ENCODE data around the gene ZBTB16. TPM values are rescaled to one million over a fixed set of nuclear protein-coding genes. Genes with fewer than 3 reads are reported as not detected.

ZBTB16 gene
- polyA plus RNA-seq, 1 donor (not counting 4 experiments of a cell fraction or from before 2014, with no cell fraction given), result 0.18 TPM

DNA sequence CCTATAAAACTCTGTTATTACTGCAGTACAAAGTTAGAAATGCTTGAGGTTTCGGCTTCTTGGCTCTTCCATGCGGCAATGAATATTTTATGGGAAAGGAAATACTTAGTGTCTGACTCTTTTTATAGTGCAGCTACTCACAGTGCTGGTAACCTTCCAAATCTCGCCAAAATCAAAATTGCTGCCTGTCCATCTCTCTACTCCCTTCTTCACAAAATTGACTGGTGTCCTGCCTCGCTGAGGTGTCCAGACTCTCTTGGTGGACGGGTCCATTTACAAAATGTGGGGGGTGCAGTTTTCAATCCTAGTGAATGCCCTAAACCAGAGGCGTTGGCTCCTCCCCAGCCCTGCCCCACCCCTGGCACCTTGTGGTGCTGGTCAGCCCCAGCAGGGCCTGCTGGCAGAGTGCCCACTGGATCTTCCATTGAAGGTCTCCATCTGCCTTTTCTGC is 73.5 kb downstream of the ZBTB16 start:
- no peaks in the 10 kb centered on the region for H3K79me2 ChIP-seq (ENCODE audit: control insufficient read depth, insufficient read depth, low read length)
- dilution Hi-C loops (cut with MboI; ENCODE audit: extremely low pct_ligation_motif_present, low sequenced_read_pairs), result no loop called here
- no peak overlapping the region for H3K4me2 ChIP-seq (ENCODE audit: control insufficient read depth, extremely low read depth, insufficient read depth, low read depth, low read length)
- H3K27ac ChIP-seq (ENCODE audit: control insufficient read depth, insufficient read depth, low read length), result no peak overlapping the region
- no peaks in the 10 kb centered on the region for H3K9me1 ChIP-seq (ENCODE audit: control insufficient read depth, extremely low read depth, insufficient read depth, low read length)
- H3K4me3 ChIP-seq (ENCODE audit: control insufficient read depth in 2 of 3, extremely low read depth in 1 of 3, insufficient read depth in 2 of 3, low read depth in 1 of 3, low read length in 3 of 3), result no peak overlapping the region
- H3K36me3 ChIP-seq (ENCODE audit: control insufficient read depth in 2 of 2, extremely low read depth in 1 of 2, insufficient read depth in 2 of 2, low read length in 2 of 2), result no peaks in the 10 kb centered on the region
- TF ChIP-seq, protein P1, sequence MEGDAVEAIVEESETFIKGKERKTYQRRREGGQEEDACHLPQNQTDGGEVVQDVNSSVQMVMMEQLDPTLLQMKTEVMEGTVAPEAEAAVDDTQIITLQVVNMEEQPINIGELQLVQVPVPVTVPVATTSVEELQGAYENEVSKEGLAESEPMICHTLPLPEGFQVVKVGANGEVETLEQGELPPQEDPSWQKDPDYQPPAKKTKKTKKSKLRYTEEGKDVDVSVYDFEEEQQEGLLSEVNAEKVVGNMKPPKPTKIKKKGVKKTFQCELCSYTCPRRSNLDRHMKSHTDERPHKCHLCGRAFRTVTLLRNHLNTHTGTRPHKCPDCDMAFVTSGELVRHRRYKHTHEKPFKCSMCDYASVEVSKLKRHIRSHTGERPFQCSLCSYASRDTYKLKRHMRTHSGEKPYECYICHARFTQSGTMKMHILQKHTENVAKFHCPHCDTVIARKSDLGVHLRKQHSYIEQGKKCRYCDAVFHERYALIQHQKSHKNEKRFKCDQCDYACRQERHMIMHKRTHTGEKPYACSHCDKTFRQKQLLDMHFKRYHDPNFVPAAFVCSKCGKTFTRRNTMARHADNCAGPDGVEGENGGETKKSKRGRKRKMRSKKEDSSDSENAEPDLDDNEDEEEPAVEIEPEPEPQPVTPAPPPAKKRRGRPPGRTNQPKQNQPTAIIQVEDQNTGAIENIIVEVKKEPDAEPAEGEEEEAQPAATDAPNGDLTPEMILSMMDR (optimal IDR thresholded peaks at IDR 0.05 in 1 of 3, IDR thresholded peaks at IDR 0.05 in 1 of 3, conservative IDR thresholded peaks at IDR 0.05 in 1 of 3; ENCODE audit: extremely low read depth in 1 of 3, insufficient read depth in 2 of 3, low read length in 3 of 3), result no peak
- no peak for TF ChIP-seq EZH2 (IDR thresholded peaks at IDR 0.05; ENCODE audit: low read length)
- DNase-seq (ENCODE audit: low read depth, low spot score) (no peak), FAIRE-seq (no peak)
- no peaks in the 10 kb centered on the region for H4K20me1 ChIP-seq (ENCODE audit: control insufficient read depth, extremely low read depth, insufficient read depth, low read length)
- H3K4me1 ChIP-seq (ENCODE audit: control insufficient read depth, extremely low read depth, insufficient read depth, low read length), result no peaks in the 10 kb centered on the region
- no peak overlapping the region for H3K9ac ChIP-seq (ENCODE audit: control insufficient read depth, extremely low read depth, insufficient read depth, low read length)
- H3K27me3 ChIP-seq (ENCODE audit: control insufficient read depth, extremely low read depth, insufficient read depth, low read length), result peaks cover 30% of the 10 kb centered on the region
- no peak overlapping the region for H2AFZ ChIP-seq (ENCODE audit: control insufficient read depth, low read length)
- H3K9me3 ChIP-seq (ENCODE audit: control insufficient read depth, low read depth, low read length), result no peaks in the 10 kb centered on the region

DNA sequence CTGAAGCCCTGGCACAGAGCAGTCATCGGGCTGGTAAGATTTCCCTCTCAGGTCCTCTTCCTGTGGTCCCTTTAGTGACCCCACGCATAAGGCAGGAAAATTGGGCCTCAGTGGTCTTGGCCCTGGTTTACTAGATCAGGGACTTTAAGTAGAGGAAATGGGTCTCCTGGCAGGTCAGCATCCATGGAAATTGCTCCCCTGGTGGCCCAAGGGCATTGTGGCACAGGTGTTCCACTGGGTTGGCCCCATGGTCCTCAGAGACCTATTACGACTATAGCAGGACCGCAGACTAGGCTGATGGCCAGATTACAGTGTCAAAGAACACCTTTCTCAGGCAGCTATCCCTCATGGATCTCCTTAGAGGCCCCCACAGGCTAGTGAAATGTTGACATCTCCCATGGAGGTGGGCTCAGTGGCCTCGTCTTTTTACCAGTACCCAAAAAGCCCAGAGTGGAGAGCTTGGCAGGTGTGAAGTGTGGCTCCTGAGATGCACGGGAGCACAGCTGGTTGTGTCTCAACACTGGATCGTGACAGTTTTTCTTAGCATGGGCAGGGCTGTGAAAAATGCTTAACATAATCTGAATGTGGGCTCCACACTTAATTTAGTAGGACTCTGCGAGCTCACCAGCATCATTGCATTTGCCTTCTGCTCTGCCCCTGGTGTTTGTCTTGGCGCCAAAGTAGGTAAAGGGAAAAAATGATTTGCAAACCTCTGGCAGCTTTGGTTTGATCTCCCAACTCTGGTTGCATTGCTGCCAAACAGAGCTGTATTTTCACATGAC is 74.2 kb downstream of the ZBTB16 start:
- Histone ChIP-seq H3K79me2 (ENCODE audit: control insufficient read depth, insufficient read depth, low read length) (no peaks in the 10 kb centered on the region), H2AFZ (ENCODE audit: control insufficient read depth, low read length) (no peak overlapping the region), H3K9me3 (ENCODE audit: control insufficient read depth, low read depth, low read length) (no peaks in the 10 kb centered on the region), H3K4me1 (ENCODE audit: control insufficient read depth, extremely low read depth, insufficient read depth, low read length) (no peaks in the 10 kb centered on the region), H3K4me3 (ENCODE audit: control insufficient read depth in 2 of 3, extremely low read depth in 1 of 3, insufficient read depth in 2 of 3, low read depth in 1 of 3, low read length in 3 of 3) (no peak overlapping the region), H3K9ac (ENCODE audit: control insufficient read depth, extremely low read depth, insufficient read depth, low read length) (no peak overlapping the region), H3K27me3 (ENCODE audit: control insufficient read depth, extremely low read depth, insufficient read depth, low read length) (peaks cover 28% of the 10 kb centered on the region), H3K4me2 (ENCODE audit: control insufficient read depth, extremely low read depth, insufficient read depth, low read depth, low read length) (no peak overlapping the region), H4K20me1 (ENCODE audit: control insufficient read depth, extremely low read depth, insufficient read depth, low read length) (no peaks in the 10 kb centered on the region), H3K27ac (ENCODE audit: control insufficient read depth, insufficient read depth, low read length) (no peak overlapping the region), H3K9me1 (ENCODE audit: control insufficient read depth, extremely low read depth, insufficient read depth, low read length) (no peaks in the 10 kb centered on the region), H3K36me3 (ENCODE audit: control insufficient read depth in 2 of 2, extremely low read depth in 1 of 2, insufficient read depth in 2 of 2, low read length in 2 of 2) (no peaks in the 10 kb centered on the region)
- TF ChIP-seq, protein P1 (optimal IDR thresholded peaks at IDR 0.05 in 1 of 3, IDR thresholded peaks at IDR 0.05 in 1 of 3, conservative IDR thresholded peaks at IDR 0.05 in 1 of 3; ENCODE audit: extremely low read depth in 1 of 3, insufficient read depth in 2 of 3, low read length in 3 of 3), result no peak
- TF ChIP-seq EZH2 (IDR thresholded peaks at IDR 0.05; ENCODE audit: low read length), result no peak
- FAIRE-seq (no peak), DNase-seq (ENCODE audit: low read depth, low spot score) (no peak)
- dilution Hi-C loops (cut with MboI; ENCODE audit: extremely low pct_ligation_motif_present, low sequenced_read_pairs), result no loop called here
